GM18858 (cell line): ENCODE results near the gene AKT2.
"Not testable (repeated sequence)": the region's sequence is repeated elsewhere in the genome, so short reads cannot be mapped to it uniquely, and the experiment has no call there.

Source experiments
- ATAC-seq: cut with Tn5 transposase; IDR thresholded peaks from one replicate; pipeline ENCODE4 v1.9.1; 2021; ENCODE audit not compliant: unreplicated experiment

The AKT2 gene

DNA sequence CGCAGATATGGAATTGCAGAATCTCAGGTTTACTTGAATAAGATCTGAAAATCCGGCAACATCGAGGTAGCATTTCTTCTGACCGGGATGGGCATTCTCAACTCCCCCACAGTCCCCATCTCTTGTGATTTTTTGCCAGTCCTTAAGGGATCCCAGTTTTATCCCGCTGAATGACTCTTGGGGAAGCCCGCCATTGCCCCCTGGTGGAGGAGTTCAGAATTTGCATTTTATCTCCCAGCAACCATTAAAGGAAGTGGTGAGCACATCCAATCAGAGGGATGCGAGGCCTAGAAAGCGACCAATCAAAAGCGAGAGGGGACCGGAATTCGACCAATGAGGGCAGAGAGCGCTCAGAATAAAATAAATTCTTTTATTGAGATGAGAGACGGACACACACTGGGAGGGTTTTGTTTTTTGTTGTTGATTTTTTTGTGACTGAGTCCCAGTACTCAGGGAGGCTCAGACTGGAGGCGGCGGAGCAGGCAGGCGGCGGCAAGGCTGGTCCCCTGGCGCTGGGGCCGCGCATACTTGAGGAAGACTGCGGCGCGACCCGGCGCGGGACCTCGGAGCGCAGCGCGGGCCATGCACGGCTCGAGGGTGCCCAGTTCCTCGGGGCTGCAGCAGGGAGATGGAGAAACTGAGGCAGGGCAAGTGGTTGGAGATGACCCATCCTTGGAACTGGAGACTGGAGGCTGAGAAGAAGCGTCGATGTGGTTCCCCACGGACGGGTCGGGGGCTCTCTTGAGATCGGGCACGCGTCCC is 63.1 kb downstream of the AKT2 start:
- no peak for ATAC-seq

DNA sequence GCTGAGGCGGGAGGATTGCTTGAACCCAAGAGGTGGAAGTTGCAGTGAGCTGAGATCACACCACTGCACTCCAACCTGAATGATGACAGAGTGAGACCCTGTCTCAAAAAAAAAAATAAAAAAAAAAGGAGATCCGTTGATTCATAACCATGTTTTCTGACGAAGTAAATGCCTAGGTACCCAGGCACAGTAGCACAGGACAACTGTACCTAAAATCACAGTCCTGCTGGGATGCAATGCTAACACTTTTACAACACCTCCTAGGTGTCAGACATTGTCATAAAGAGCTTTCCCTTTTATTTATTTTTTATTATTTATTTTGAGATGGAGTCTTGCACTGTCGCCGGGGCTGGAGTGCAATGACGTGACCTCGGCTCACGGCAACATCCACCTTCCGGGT is 64.5 kb downstream of the AKT2 start:
- no peak for ATAC-seq

DNA sequence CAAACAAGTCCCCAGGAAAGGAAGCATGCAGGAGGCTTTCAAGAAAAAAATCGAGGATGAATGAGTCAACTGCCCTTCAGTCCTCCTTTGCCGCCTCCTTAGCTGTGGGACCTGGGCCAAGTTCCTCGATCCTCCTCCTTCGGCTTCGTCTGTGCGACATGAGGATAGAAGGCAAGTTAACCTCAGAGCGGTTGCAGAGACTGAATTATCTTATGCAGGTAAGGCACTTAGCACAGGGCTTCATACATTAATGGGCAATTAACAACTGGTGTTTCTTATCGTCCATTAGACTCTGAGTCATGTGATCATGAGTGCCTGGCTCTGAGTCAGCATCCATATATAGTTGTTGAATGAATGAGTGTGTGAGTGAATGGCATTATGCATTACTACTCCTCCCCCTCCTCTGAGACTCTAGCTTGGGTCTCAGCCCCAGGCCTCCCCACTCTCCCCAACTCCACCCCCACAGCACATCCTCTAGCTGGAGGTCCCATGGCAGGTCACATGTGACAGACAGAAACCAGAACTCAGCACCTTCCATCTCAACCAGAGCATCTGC is 65.3 kb downstream of the AKT2 start:
- ATAC-seq, result no peak

DNA sequence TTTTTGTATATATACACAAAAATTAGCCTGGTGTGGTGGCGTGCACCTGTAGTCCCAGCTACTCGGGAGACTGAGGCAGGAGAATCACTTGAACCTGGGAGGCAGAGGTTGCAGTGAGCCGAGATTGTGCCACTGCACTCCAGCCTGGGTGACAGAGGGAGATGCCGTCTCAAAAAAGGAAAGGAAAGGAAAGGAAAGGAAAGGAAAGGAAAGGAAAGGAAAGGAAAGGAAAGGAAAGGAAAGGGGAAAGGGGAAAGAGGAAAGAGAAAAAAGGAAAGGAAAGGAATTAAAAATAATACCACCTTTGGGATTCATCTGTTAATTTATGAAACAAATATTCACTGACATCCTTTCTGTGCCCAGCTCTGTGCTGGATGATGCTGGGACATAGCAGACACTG is 66.1 kb downstream of the AKT2 start:
- not testable (repeated sequence) for ATAC-seq

DNA sequence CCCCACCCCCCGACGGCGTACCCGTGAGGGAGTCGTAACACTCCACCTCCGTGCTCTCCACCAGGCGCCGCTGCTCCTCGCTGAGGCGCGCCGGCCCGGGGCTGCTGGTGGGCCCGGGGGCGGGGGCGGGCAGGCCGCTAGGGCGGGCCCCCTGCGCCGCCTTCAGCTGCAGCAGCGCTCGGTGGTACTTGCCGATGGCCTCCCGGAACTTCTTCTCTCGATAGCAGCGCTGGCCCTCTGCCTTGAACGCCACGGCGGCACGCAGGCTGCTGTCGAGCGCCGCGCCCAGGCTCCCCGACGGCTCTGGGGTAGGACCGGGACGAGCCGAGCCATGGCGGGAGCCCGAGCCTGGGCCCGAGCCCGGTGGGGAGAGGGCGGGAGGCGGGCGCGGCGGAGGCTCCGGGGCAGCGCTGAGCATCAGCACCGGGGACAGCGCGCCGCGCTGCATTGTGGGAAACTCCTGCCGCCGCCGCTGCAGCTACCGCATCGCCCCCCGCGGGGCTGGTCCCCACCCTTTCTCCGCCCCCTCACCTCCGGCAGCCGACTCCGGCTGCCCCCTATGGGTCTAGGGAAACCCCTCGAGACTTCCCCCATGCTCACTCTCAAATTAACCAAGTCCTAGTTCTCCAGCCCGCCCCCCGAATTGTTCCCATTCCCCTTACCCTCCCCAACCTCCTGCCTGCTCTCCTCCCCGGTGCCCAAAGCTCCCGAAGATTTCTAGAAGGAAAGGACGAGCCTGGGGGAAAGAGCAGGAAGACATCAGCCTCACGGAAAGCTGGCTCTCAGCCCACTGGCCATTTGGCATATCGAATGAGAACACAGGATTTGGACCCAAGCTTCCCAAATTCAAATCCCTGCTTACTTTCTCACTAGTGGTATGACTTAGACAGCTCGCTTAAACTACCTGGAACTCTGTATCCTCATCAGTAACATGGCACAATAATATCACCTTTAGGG is 66.9 kb downstream of the AKT2 start, which contains the start of gene TTC9B:
TSS of gene TTC9B (minus strand) at position 451 of the 957 bp plus-strand sequence. CDS start at position 448, 3 bp downstream.
- ATAC-seq, result no peak

DNA sequence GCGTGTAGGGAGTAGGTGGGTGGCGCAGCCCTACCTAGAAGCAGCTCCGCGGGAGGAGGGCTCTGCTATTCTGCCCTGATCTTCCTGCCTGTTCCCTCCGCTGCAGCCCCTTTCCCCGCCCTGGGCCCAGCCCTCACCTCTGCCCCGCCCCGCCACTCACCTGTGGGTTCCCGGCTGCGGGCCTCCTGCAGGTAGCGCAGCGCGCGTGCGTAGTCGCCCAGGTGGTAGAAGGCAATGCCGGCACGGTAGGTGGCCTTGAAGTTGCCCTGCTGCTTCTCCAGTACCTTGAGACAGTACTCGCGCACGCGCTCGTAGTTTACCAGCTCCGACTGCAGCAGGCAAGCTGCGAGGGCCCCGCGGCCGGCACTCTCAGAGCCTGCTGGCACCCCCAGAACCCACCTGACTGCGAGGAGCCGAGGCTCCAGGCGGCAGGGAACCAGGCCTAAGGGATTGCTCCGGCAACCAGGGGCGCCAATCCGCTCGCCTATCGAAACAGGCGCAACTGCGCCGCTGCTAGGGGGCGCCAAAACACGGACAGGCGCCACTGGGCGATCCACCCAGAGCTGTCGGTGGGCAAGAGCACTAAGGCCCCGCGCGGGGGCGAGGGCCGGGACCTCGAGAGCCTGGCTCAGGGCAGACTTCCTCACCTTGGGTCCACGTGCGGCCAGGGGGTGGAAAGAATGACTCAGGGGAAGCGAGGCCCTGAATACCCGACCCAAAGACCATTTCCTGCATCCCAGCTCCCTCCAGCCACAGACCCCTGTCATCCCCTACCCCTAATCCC is 67.9 kb downstream of the AKT2 start:
- no peak for ATAC-seq

DNA sequence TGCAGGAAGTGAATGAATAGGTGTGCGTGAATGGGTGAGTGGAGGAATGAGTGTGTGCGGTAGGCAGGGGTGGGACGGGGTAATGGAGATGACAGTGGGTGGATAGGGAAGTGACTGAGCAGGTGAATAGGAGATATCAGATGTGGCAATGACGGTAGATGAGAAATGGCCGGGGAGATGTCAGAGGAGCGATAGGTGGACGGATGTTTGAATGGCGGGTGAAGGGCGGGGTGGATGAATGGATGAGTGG is 68.4 kb downstream of the AKT2 start:
- no peak for ATAC-seq

DNA sequence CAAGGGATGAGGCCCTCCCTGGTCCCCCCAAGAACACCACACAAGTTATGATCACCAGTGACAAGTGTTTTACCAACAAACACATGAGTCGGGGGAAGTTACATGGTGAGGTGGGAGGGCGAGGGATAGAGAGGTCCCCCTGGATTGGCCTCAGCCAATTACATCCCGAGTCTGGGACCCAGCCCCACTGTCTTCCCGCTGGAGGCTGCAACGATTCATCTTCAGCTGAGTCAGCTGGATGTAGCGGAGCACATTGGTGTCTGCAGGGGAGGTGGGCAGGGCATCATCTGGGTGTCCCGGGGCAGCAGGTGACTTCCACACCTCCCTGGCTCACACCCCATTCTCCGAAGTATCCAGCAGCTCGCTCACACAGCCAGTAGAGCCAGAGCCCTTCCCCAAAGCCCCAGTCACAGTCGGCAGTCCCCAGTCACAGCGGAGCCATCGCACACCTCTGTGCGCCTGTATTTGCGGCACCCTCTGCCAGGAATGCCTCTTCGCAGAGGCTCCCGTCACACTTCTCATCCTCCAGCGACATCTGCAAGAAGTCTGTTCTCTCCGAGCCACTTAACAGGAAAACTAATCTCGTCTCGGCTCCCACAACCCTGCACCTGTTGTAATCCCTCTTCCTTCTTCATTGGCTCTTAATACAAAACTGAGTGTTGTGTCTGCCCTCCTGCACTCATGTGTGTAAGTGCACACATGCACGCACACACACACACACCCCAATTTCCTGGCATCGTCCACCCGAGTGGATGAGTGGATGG is 69.0 kb downstream of the AKT2 start:
- no peak for ATAC-seq

DNA sequence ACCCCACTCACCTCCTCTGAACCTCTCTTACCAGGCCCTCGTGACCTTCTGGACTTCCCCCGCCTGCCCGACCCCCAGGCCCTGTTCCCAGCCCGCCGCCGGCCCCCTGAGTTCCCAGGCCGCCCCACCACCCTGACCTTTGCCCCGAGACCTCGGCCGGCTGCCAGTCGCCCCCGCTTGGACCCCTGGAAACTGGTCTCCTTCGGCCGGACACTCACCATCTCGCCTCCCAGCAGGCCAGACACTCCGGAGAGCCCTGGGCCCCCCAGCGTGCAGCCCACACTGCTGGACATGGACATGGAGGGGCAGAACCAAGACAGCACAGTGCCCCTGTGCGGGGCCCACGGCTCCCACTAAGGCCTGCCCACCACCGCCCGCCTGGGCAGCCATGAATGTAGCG is 70.2 kb downstream of the AKT2 start:
- ATAC-seq, result no peak

DNA sequence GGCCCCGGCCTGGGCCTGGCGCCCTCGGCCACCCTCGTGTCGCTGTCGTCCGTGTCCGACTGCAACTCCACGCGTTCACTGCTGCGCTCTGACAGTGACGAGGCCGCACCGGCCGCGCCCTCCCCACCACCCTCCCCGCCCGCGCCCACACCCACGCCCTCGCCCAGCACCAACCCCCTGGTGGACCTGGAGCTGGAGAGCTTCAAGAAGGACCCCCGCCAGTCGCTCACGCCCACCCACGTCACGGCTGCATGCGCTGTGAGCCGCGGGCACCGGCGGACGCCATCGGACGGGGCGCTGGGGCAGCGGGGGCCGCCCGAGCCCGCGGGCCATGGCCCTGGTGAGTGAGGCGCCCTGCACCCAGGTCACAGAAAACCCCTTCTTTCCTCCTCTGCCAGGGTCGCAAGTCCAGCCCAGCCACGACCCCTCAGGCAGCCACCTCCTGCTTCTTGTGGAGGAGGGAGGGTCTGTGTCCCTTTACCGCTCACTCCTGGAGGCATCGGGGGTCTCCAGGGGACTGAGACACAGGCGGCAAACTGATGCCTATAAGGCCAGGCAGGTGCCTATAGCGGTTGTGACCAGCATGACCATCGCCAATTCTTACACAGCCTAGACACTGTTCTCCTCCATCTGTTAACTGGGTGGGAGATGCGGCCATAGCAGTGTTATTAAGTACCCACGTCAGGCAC is 71.1 kb downstream of the AKT2 start:
- no peak for ATAC-seq

DNA sequence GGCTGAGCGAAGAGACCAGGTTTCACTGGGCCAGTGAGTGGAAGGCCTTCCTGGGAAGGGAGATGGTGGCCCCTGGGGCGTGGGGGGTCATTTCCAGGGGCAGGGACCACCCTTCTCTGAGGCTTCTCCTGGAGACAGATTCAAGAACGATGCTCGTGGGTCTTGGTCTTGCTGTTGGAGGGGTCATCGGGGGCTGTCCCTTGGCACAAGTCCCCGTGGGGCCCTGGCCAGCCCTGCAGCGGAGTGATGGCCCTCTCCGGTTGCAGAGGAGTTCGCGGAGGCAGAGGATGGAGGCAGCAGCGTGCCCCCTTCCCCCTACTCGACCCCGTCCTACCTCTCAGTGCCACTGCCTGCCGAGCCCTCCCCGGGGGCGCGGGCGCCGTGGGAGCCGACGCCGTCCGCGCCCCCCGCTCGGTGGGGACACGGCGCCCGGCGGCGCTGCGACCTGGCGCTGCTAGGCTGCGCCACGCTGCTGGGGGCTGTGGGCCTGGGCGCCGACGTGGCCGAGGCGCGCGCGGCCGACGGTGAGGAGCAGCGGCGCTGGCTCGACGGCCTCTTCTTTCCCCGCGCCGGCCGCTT is 71.8 kb downstream of the AKT2 start:
- ATAC-seq, result no peak

DNA sequence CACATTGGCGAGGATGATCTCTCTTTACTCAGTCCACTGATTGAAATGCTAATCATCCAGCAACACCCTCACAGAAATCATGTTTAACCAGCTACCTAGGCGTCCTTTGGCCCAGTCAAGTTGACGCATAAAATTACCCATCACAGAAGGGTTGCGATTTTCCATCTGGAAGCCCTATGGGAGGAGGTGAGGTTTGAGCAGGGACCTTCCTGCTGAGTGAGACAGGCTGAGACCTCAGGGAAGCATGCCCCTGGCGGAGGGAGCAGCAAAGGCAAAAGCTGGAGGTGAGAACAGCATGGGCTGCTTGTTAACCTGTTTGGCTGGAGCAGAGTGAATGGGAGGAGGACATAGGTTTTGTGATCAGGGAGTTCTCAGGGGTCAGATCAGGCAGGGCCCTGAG is 74.3 kb downstream of the AKT2 start:
- no peak for ATAC-seq

DNA sequence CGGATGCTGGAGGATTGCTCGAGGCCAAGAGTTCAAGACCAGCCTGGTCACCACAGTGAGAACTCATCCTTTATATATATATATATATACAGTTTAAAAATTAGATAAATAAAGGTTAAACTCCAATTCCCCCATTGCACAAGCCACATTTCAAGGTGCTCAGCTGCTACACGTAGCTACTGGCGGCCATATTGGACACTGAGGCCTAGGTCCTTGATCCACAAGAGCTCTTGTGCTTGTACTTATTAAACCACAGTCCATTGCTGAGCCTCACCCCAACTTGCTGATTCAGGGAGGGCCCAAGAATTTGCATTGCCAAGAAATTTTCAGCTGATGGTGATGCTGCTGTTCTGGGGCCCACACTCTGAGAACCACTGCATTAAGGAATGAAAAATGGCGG is 76.5 kb downstream of the AKT2 start:
- ATAC-seq, result no peak

DNA sequence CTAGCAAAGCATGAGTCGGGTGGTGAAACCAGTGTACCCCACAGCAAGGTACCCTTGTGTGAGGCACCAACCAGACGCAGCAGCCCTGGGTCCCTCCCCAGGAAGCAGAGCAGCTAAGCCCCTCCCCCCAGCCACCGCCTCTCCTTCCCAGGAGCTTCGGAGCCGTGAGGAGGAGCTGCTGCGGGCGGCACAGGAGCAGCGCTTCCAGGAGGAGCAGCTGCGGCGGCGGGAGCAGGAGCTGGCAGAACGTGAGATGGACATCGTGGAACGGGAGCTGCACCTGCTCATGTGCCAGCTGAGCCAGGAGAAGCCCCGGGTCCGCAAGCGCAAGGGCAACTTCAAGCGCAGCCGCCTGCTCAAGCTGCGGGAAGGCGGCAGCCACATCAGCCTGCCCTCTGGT is 79.4 kb downstream of the AKT2 start:
- no peak for ATAC-seq

DNA sequence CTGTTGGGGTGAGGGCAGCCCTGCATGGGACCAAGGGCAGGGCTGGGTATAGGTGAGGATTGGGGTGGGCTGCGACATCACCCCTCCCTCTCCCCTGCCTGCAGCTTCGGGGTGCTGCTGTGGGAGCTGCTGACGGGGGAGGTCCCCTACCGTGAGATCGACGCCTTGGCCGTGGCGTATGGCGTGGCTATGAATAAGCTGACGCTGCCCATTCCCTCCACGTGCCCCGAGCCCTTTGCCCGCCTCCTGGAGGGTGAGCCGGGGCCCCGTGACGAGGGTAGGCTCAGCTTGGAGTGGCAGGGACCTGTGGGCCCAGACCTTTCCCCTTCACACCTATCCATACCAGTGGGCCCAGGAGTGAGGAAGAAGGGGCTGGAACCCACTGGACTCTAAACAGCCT is 80.8 kb downstream of the AKT2 start:
- ATAC-seq, result no peak

DNA sequence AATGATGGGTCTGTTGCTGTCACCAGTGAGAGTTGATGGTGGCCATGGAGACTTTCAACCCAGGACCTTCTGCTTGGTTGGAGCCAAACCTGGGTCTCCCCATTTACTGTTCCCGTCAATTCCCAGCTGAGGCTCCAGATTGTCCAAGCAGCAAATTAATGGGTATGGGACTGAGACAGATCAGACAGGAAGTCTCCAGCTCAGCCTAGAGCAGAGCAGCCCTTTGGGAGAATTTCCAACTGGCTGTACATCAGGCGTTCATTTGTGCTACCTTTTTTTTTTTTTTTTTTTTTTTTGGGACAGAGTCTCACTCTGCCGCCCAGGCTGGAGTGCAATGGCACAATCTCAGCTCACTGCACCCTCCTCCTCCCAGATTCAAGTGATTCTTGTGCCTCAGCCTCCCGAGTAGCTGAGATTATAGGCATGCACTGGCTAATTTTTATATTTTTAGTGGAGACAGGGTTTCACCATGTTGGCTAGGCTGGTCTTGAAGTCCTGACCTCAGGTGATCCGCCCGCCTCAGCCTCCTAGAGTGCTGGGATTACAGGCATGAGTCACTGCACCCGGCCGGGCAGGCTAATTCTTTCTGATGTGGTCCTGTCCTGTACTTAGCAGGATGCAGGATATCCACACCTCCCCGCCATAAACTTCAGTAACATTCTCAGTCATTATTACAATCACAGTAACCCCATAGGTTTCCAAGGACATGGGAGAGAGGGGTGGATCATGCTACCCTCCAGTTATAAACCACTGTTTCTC is 84.6 kb downstream of the AKT2 start:
- no peak for ATAC-seq

DNA sequence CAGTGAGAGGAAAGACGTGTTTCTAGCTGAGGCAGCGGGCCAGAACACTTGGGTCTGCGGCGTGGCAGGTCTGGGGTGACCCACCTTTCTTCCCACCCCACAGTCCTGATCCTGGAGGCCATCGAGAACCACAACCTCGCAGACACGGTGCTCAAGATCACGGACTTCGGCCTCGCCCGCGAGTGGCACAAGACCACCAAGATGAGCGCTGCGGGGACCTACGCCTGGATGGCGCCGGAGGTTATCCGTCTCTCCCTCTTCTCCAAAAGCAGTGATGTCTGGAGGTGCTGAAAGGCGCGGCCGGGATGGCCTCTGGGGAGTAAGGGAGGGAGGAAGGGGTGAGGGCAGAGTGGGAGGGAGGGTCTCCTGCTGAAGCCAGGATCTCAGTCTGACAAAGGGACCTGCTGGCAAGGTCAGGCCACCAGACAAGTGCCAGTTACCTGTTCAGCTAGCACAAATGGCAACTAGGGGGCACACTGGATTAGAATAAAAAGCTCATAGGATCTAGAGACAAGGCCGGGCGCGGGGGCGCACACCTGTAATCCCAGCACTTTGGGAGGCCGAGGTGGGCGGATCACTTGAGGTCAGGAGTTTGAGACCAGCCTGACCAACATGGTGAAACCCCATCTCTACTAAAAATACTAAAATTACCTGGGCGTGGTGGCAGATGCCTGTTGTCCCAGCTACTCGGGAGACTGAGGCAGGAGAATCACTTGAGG is 86.7 kb downstream of the AKT2 start:
- ATAC-seq, result no peak

DNA sequence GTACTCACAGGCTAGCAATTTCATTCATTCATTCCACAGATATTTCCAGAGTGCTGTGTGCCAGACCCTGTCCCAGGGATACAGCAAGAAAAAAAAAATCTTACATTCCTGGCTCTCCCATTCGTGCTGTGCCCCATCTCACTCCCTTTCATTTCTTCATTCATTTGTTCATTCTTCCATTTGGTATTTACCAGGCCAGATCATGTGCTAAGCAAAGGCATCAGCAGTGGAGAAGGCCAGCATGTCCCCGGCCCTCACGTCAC is 91.6 kb downstream of the AKT2 start:
- no peak for ATAC-seq
